GM13977 (cell line): ENCODE results near the gene HIVEP2.

Source experiments
- DNase-seq: peaks from one replicate; pipeline ENCODE4 v3.0.0; 2012; ENCODE audit warnings: low spot score
- in situ Hi-C: fragments of 300-500 bp; cut with MboI; formaldehyde crosslinking; loops from one replicate; pipeline ENCODE4 v1.12.0; 2022; ENCODE audit warnings: low sequenced_read_pairs, low pct_unique_long_range_greater_than_20kb, mixed read lengths, inconsistent platforms; ENCODE audit not compliant: unreplicated experiment
- TF ChIP-seq, protein P1 (sequence below): IDR thresholded peaks from 2 replicates; pipeline ENCODE4 v1.5.1; 2012; ENCODE audit warnings: mild to moderate bottlenecking, control low read depth; ENCODE audit not compliant: insufficient read depth; ENCODE audit errors: extremely low read depth, missing control alignments

Gene HIVEP2

DNA sequence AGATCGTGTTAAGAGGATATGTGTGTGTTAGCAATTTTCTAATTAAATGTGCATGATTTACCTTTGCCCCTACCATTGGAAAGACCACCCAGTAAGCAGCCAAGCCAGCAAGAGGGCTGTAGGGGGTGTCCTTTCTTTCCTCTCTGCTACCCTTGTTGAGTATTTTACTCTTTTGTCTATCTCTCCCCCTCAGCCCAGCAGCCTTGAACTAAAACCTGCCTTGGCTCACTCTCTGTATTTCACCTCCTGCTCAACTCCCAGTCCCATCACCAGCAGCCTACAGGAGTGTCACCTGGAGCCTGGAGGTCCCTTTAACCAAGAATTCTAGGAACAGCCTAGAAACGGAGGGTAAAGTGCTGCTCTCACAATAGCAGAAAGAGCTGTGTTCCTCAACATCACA lies 81.0 kb downstream of the HIVEP2 start:
- TF ChIP-seq, protein P1, sequence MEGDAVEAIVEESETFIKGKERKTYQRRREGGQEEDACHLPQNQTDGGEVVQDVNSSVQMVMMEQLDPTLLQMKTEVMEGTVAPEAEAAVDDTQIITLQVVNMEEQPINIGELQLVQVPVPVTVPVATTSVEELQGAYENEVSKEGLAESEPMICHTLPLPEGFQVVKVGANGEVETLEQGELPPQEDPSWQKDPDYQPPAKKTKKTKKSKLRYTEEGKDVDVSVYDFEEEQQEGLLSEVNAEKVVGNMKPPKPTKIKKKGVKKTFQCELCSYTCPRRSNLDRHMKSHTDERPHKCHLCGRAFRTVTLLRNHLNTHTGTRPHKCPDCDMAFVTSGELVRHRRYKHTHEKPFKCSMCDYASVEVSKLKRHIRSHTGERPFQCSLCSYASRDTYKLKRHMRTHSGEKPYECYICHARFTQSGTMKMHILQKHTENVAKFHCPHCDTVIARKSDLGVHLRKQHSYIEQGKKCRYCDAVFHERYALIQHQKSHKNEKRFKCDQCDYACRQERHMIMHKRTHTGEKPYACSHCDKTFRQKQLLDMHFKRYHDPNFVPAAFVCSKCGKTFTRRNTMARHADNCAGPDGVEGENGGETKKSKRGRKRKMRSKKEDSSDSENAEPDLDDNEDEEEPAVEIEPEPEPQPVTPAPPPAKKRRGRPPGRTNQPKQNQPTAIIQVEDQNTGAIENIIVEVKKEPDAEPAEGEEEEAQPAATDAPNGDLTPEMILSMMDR = no peak
- in situ Hi-C loops = no loop called here
- no peak for DNase-seq

DNA sequence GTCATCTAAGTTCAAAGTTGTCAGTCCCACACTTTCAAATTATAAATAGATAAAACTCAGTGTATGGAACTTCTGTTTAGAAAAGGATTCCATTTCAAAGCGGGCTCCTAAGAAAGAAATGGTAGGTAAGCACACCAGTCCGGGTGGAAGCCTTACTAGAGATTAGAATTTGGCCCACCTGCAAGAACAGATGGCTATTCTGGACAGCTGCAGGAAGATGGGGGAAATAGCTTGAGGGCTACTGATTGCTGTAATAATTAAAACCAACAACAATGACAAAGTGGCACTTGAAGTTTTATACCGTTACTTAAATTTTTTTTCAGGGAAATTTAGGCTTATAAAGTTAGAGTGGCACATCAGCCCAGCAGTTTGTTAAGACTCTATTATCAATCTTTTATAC lies 83.3 kb downstream of the HIVEP2 start:
- TF ChIP-seq, protein P1 = no peak
- in situ Hi-C loops = no loop called here
- DNase-seq = no peak

DNA sequence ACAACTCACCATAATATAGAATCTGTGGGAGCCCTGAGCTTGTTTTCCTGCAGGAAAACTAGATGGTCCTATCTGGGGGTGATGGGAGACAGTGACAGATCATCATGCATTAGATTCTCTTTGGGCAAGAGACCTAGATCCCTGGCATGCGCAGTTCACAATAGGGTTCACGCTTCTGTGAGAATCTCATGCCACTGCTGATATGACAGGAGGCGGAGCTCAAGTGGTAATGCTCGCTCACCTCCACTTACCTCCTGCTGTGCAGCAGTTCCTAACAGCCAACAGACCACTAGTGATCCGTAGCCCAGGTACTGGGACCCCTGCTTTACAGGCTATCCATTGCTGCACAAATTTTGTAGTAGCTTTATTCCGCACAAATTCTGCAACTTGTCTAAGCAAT lies 84.5 kb downstream of the HIVEP2 start:
- TF ChIP-seq, protein P1 = no peak
- in situ Hi-C loops = no loop called here
- no peak for DNase-seq

DNA sequence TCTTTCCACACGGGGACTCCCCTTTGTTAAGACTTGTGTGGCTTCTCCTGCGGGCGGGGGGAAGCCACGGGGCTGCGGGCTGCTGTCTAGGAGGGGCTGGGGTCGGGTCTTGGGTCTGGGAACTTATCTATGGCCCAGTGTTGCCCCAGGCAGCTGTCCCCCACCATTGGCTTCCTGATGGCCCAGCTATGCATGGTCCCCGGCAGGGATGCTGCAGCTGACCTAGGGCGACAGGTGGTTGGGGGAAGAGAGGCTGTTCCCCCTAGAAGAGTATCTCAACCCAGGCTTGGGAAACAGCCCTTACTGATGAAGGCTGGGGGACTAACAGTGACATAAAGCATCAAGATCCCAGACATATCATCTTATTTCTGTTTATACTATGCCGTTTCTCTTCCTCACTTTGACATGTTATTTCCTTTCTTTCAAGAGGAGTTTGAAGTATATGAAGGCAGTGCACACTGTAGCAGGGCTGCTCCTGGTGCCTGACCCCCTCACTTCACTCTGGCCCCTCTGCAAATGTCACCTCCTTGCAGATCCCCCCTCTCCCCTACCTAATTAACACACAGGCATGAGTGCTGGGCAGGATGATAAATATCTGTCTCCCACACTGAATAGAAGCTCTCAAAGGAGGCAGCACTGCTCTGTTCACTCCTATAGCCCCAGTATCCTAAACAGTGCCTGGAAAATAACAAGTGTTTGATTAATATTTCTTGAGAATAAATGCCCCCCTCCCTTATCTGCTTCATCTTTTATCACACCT lies 87.0 kb downstream of the HIVEP2 start:
- no peak for DNase-seq
- in situ Hi-C loops = no loop called here
- TF ChIP-seq, protein P1 = no peak

DNA sequence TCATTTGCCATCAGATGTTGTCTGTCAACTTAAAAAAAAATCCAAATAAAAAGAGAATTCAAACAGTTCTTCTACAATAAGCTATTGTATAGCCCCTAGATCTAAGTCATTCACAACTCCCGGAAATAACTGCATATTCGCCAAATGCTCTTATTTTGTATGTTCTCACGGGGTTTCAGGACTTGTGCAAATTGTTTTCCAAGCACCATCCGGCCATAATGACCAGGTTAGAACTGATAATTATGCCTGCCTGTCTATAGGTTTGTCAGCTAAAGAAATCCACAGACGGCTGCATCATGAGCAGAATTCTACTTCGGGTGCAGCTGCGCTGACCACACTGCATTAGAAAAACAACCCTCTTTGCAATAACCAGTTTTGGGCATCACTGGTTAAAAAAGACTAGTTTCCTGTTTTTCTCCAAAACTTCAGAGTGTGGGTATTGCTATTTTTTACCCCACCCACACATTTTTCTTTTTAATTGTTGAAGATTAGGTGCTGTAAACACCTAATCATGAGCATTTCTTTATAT lies 87.7 kb downstream of the HIVEP2 start:
- no peak for DNase-seq
- in situ Hi-C loops = no loop called here
- TF ChIP-seq, protein P1 = no peak

DNA sequence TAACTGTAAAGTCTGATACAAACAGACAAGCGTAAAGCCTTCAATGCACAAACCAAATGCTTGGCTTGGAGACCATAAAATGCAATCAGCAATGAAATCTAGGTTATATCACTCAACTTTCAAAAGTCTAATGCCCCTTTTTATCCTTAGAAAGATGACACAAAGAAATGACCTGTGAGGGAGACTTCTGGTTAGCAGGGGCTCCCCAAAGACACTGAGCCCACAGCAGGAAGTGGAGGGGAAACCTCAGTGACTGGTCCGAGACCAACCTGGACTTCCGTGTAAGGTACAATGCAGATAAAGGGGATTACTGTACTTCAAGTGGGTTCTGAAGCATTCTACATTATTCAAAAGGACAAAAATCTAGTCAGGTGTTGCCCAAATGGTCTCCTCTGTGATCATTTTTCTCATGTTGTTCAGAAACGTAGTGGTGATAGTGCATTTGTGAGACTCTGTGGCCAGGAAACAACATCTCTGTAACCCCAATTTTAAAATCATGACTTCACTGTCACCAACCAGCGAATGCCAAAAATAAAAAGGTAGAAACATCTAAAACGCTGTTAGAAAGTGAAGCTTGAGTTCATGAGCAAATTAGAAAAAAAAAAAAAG lies 88.2 kb downstream of the HIVEP2 start:
- TF ChIP-seq, protein P1 = no peak
- in situ Hi-C loops = no loop called here
- peak; percentile 32 for DNase-seq
